Sciatic nerve (tissue), 2 donors: Measurements from ENCODE around the gene RANGAP1. TPM values are rescaled to one million over a fixed set of nuclear protein-coding genes. Genes with fewer than 3 reads are reported as not detected.
"Not testable (repeated sequence)": the region's sequence is repeated elsewhere in the genome, so short reads cannot be mapped to it uniquely, and the experiment has no call there.

Source experiments
- ATAC-seq: fragments of 200-7000 bp; cut with Tn5 transposase; one replicate; pipeline ENCODE4 v1.9.1; 2020; ENCODE audit warnings: mild to moderate bottlenecking, moderate library complexity
- DNase-seq: peaks from one replicate; pipeline ENCODE4 v3.0.0-alpha.2; 2020; ENCODE audit warnings: low spot score
- intact Hi-C: fragments of 100-400 bp; cut with DNase I; formaldehyde crosslinking; loops from one replicate; pipeline ENCODE4 v1.14.2; 2022
- total RNA-seq: library from RNA; stranded (reverse); fragmentation: NEBNext Ultra II Directional; extraction: Animal tissue kit (Norgen Biotek cat#: 25700); gene quantifications from one replicate; pipeline ENCODE4 v1.2.1, GENCODE V29; 2021
- donor health status: DM: no; HTN: no; CAD: no.
- donor health status: DM: no; HTN: no; CAD: no.

RANGAP1 gene
- total RNA-seq, 1 donor from 2014 or later = 45.5 TPM

DNA sequence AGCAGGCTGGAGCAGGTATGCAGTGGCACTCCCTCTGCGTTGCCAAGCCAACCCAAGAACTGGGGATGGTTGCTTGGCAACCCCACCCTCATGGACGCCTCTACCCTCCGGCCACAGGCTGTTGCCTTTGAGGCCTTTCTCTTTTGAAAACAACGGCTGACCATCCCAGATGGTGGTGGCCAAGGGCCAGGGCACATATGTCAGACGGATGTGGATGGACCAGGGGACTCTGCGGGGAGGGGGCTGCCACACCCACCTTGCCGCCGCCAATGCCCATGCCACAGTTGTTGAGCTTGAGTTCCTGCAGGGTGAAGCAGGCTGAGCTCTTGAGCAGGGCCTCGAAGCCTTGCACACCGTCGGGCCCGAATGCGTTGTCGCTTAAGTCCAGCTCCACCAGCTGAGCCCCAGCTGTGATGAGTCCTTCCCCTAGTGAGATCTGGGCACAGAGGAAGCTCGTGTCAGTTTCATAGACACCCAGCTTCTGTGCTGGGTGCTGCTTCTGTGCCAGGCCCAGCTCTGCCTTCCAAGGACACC is 21.5 kb downstream of the RANGAP1 start:
- intact Hi-C loops = no loop called here
- DNase-seq (no peak), ATAC-seq (no peak)

DNA sequence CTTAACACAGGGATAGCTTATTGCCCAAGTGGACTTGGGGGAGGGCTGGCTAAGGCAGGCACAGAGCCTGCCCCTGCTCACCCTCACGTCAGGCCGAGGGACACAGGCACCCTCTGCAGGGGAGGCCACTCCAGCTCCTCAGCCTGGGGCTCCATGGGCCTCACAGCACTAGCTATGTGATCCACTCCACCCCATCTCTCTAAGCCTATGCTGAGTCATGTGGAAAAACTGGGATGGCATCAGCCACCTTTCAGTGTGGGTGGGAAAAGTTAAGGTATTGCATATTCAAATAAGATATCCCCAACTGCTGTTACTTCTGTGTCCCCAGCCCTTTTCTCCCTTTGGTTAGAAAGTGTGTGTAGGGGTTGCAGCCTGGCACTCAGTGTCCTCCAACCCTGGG is 22.3 kb downstream of the RANGAP1 start:
- intact Hi-C loops = loop anchor here (2.0 kb wide), 1 partner anchor 69 kb away; no protein-coding TSS in a partner anchor
- ATAC-seq = no peak
- DNase-seq = no peak

DNA sequence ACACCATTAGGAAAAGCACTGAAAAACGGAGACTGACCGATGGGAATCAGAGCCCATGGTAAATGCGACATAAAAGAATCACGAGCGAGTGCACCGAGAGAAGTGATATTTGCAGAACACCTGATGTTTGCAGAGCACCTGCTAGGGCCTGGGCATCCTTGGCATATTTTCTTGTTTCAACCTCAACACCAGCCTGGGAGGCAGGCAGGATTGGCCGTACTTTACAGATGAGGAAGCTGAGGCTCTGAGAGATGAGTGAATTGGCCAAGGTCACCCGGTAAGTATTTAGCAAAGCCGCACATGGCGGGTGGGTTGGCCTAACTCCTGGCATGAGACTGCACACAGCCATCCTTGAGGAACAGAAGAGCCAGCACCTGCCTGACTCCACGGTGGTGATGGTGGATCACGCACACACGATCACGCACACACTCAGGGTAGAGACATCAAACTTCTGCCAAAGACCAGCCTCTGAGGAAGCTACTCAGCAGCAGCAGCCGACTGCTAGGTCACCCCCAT is 23.7 kb downstream of the RANGAP1 start:
- DNase-seq = no peak
- intact Hi-C loops = loop anchor here (2.0 kb wide), 1 partner anchor 70 kb away; no protein-coding TSS in a partner anchor
- no peak for ATAC-seq

DNA sequence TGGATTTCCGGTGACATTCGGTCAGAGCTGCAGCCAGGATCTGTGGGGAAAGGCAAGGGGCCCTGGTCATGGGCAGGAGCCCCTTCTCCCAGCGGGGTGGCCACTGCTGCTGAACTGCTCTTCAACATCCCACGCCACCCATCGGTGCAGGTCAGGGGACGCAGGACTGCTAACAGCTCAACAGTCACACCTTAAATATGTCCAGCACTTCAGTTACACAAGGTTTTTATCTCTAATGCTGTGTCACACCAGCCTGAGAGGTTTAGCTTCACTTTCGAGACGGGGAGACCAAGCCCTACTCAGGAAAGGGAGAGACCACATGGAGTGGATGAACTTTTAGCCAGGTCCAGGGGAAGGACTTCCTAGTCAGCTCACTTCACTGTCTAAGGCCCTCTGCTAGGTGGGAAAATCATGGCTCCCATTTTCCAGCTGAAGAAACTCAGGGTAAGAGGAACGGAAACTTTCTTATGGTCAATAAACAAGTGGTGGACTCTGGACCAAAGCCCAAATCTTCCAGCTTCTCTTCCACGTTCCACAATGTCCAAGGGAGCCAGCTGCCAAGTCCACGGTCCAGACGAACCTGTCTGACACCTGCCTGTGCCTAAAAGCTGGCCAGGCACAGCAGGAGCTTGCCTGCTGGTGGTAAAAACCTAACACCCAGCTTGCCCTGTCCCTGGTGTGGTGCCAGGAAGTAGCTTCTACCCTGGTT is 24.3 kb downstream of the RANGAP1 start:
- no peak for DNase-seq
- ATAC-seq = no peak
- intact Hi-C loops = loop anchor here (2.0 kb wide), 1 partner anchor 71 kb away; no protein-coding TSS in a partner anchor

DNA sequence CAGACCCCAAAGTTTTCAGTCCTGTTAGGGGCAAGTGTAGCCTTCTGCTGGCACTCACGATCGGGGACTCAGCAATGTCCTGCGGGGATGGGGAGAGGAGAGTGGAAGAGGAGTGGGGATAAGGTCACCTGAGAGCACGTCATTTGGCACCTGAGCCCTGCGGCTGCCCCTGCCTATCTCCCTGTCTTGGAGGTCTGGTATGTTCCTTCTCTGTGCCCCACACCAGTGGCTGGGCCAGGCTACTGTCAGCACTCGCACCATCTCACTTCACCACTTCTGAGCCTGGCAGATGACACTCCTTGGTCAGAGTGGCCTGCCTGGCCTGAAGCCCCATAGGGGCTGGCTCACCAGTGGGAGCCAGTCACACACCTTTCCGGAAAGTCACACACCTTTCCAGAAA is 25.1 kb downstream of the RANGAP1 start:
- DNase-seq = no peak
- intact Hi-C loops = no loop called here
- ATAC-seq = peak; percentile 8

DNA sequence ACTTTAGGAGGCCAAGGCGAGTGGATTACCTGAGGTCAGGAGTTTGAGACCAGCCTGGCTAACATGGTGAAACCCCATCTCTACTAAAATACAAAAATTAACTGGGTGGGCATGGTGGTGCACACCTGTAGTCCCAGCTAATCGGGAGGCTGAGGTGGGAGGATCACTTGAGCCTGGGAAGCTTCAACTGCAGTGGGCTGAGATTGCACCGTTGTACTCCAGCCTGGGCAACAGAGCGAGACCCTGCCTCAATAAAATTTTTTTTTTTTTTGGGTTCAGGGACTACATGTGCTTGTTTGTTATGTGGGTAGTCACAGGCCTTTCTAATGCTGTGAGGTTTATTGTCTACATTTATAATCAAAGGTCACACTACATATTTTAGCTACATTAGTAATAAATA is 26.2 kb downstream of the RANGAP1 start:
- ATAC-seq, DNase-seq, intact Hi-C loops: not testable (repeated sequence)

DNA sequence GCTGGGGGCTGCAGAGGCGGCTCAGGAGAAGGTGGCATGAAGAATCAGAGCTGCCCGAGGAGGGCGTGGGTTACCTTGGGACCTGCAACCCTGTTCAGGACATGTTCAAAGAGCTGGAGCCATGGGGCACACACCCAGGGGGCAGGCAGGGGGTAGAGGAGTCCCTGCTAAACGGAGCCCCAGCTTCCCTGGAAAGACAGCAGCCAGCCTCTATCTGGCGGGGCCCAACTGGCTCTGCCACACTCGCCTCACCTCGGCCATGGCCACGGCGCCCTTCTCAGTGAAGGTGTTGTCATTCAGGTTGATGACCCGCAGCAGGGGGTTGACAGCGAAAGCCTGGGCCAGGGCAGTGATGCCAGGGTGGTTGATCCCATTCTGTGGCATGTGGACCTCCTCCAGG is 28.3 kb downstream of the RANGAP1 start:
- ATAC-seq (no peak), DNase-seq (no peak)
- intact Hi-C loops = no loop called here

DNA sequence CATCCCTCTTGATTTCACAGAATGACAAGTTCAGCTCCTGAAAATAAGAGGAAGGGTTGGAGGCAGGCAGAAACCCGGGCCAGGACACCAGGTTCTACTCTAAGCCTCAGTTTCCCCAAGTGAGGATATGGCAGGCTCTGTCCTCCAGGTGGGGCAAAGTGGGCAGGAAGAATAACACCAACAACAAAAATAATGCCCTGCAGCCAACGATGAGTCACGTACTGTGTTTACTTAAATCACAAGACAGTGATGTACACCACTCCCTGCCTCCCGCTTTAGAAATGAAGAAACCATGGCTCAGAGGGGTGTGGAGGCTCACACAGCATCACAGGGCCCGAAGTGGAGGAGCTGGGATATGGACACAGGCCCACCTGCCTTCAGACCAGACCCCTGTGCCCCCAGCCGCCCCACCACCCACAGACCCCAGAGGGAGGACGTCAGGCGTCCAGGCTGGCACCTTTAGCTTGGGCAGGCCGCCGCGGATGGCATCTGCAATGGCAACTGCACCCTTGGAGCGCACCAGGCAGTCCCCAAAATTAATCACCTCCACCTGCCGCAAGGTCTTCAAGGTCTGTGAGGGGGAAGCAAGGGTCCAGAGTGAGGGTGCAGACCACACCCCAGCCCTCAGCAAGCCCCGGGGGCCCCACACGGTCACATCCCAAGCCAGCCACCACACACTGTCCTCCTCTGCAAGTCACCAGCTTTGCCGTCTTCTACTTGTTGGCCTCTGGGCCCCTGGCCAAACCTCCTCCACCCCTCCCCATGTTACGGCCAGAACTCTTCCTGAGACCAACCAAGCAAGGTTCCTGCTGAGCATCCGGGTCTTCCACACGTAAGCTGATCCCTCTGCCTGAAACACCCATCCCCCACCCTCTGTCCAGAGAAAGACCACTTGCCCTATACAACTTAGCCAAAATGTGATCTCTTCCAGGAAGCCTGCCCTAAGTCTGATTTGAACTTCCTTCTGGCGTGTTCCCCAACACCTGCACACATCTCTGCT is 29.4 kb downstream of the RANGAP1 start:
- intact Hi-C loops = no loop called here
- no peak for DNase-seq
- peak; percentile 72 for ATAC-seq

DNA sequence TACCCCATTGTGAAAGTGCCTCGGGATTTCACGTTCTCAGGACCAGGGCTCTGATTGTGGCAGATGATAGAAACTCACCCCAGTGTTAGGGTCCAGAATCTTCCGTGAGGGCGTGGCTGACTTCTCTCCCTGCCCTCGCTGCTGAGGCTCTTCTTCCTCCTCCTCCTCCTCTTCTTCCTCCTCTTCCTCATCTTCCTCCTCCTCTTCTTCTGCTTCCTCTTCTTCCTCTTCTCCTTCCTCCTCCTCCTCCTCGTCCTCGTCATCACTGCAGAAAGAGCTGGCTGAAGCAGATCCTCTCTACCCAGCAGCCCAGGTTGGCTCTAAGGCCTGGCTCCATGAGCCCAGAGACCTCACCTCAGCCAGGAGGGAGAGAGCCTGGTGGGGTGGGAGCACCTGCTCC is 31.8 kb downstream of the RANGAP1 start:
- ATAC-seq (no peak), DNase-seq (no peak)
- intact Hi-C loops = no loop called here

DNA sequence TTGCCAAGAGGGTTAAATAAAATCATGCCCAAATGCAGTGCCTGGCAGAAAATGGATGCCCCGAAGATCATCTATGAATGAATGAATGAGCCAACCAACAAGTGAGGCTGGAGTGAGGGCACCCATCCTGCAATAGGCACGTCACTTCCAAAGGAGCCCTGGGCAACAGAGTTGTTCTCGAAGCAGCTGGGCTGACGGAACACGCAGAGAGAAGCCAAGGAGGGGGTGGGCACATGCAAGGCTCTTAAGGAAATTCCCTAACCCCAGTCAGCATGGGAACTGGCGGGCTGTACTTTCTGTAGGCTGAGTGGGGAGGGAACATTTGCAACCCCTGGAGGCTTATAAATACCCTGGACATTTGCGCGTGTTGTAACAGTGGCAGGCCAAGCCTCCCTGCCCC is 33.6 kb downstream of the RANGAP1 start:
- no peak for ATAC-seq
- DNase-seq = no peak
- intact Hi-C loops = no loop called here

DNA sequence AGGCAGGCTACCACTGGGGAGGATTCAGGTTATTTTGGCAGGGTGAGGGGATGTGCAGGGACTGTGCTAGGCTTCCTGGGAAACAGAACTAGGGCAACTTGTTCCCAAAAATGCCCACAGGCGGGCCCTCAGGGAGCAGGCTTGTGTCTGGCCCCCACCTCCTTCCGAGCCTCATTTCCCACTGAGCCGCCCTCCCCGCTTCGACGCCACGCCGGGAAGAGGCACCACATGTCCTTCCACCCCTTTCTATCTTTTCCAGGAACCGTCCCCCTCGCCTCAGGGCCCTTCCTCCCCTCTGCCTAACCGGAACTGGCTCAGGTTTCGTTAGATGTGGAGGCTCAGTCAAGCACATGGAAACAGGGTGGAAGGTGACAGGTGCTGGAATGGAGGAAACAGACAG is 35.9 kb downstream of the RANGAP1 start:
- intact Hi-C loops = no loop called here
- ATAC-seq (no peak), DNase-seq (no peak)

DNA sequence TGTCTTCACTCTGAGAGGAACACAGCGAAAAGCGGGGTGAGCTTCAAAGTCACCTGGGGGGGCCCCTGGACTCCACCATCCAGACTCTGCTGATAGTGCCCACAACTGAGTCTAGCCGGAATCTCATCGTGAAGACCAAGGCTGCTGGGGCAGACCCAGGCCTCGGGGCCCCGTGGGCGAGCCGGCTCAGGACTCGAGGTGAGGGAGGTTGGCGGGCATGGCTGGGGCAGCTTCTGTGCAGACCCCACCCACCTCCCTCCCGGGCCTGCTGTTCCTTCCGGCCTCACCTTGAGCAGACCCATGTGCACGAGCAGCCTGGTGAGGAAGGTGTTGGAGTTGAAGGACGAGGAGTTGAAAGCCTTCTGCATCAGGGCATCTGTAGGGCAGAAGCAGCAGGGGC is 36.5 kb downstream of the RANGAP1 start:
- intact Hi-C loops = no loop called here
- DNase-seq (no peak), ATAC-seq (no peak)

DNA sequence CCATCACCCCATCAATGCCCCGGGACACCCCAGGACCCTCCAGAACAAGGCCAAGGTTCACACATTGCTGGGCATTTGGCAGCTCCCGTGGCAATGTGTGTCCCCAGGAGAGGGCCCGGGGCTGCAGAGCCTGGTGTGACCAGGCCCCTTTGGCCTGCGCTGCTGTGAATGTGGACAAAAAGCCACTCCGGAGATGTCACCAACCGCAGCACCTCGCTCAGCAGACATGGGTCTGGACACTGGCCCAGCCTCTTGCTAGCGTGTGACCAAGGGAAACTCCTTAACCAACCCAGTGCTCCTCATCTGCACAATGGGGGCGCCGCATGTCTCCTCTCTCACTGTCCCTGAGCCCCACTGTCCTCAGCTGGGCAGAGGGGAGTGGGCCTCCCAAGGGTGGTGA is 37.2 kb downstream of the RANGAP1 start:
- intact Hi-C loops = no loop called here
- ATAC-seq (peak; percentile 24), DNase-seq (no peak)

DNA sequence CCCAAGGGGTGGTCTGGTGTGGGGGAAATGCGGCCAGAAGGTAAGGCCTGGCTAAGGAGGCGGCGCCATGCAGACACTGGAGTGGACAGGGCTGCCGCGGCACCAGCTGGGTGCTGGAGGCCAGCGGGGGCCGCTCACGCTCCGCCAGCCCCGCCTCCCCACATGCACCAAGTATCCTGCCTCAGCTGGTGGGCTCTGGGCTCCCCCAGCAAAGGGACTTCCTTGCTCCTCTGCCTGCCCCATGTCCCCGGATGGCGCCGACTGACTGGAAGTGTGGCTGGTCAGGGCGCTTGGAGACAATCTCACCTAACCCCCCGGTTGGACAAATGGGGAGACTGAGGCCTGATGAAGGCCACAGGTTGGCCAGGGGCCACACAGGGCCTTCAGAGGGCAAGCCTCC is 37.7 kb downstream of the RANGAP1 start:
- ATAC-seq (no peak), DNase-seq (no peak)
- intact Hi-C loops = no loop called here

DNA sequence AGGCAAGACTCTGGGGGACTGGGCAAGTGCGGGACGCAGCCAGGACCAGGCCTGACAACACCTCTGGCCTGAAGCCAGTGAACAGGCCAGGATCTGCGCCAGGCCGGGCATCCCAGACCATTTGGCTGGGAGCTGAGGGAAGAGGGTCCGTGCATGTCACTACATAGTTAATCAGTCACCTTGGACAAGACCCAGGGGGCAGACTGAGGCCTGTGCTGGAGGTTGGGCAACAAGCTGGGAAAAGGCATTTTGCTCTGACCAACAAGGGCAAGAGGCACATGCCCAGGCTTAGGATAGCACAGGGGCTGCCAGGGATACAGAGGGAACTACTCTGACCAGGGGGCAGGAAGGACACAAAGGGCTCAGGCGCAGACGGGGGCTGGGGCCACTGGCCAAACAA is 38.3 kb downstream of the RANGAP1 start:
- intact Hi-C loops = no loop called here
- DNase-seq (no peak), ATAC-seq (peak; percentile 21)

DNA sequence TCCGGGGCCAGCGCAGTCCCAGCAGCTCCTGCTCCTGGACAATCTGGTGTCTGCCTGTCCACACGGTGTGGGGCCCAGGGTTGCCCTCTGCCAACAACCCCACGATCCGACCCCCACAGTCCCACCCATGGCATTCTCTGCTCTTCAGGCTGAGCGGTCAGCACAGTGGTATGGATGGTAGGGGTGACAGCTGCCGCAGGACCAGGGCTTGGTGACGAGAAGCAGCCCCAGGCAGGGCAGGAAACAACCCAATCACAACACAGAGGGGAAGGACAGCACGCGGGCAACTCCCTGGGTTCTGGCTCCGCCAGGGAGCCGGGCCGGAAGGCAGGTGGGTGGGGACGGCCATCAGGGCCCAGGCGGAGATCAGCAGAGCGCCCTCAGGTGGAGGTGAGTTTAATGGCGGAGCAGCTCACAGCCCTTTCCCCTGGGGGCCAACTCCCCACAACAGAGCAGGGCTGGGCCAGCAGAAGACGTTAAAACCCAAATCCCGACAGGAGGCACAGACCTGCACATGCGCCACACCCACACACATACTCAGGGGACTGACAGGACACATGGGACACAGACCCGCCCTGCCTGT is 40.0 kb downstream of the RANGAP1 start:
- DNase-seq (no peak), ATAC-seq (no peak)
- intact Hi-C loops = no loop called here

DNA sequence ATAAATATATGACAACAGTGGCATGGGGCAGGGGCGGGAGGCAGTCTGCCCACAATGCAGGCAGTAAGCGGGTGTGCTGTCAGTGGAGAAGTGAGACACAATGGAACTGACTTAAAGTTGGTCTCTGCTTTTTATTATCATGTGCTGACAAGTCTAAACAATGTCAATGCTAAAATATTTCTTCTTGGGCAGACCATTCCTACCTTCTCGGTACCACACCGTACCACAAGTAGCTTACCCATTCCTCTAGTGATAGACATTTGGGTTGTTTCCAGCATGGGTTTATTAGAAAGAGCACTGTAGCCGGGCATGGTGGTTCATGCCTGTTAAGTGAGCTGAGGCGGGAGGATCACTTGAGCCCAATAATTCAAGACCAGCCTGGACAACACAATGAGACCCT is 42.6 kb downstream of the RANGAP1 start:
- intact Hi-C loops = no loop called here
- no peak for DNase-seq
- ATAC-seq = no peak

DNA sequence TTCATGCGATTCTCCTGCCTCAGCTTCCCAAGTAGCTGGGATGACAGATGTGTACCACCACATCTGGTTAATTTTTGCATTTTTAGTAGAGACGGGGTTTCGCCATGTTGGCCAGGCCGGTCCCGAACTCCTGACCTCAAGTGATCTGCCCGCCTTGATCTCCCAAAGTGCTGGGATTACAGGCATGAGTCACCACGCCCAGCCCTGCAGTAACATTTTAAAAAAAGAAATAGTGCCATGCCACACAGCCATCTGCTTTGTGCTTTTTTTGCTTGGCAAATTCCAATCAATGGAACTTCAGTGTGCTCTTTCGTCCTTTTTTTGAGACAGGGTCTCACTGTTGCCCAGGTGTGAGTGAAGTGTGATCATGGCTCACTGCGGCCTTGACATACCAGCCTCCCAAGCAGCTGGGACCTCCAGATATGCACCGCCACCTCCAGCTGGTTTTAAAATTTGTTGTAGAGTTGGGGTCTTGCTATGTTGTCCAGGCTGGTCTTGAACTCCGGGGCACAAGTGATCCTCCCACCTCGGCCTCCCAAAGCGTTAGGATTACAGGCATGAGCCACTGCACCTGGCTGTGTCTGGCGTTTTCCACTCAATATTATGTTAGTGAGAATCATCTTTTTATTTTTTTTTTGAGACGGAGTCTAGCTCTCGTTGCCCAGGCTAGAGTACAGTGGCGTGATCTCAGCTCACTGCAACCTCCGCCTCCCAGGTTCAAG is 43.4 kb downstream of the RANGAP1 start:
- DNase-seq (no peak), ATAC-seq (no peak)
- intact Hi-C loops = no loop called here
